OCI-LY7 (cell line): Measurements from ENCODE around the gene MINDY3. TPM values are rescaled to one million over a fixed set of nuclear protein-coding genes. Genes with fewer than 3 reads are reported as not detected.

Experiments used
- BruUV-seq: library from RNA; stranded (reverse); fragments of 400-500 nt; replicated peaks from 2 replicates; lab custom pipeline; 2021; lab: Mats Ljungman, UMichigan
- CTCF ChIA-PET: fragments of 300-600 bp; sonication (Branson Sonifier 250); formaldehyde crosslinking; loops from one replicate; lab custom pipeline; 2022; ENCODE audit warnings: antibody characterized with exemption; ENCODE audit not compliant: unreplicated experiment; lab: Charles Lee
- POLR2A ChIA-PET: fragments of 300-600 bp; sonication (Branson Sonifier 250); formaldehyde crosslinking; loops from one replicate; lab custom pipeline; 2022; ENCODE audit warnings: antibody characterized with exemption; lab: Charles Lee
- DNase-seq: peaks from one replicate; pipeline ENCODE4 v3.0.0-alpha.2; 2015; ENCODE audit warnings: low spot score
- H2AFZ ChIP-seq: fragments of 200-600 bp; sonication (generic), shearing (Covaris generic); 2 replicates; pipeline ENCODE4 v1.6.1; 2014; ENCODE audit warnings: mild to moderate bottlenecking, antibody characterized with exemption, low read length, moderate library complexity
- H3K27ac ChIP-seq: fragments of 200-600 bp; sonication (generic); 2 replicates; pipeline ENCODE4 v1.5.1; 2014; ENCODE audit warnings: mixed run types, low read depth, mild to moderate bottlenecking, moderate library complexity, low read length, inconsistent platforms; ENCODE audit not compliant: poor library complexity, severe bottlenecking
- H3K36me3 ChIP-seq: fragments of 200-600 bp; sonication (generic); 2 replicates; pipeline ENCODE4 v1.6.1; 2014; ENCODE audit warnings: mild to moderate bottlenecking, antibody characterized with exemption, low read length, moderate library complexity, mixed read lengths; ENCODE audit not compliant: insufficient read depth
- H3K4me1 ChIP-seq: fragments of 200-600 bp; sonication (generic); 2 replicates; pipeline ENCODE4 v1.5.1; 2014; ENCODE audit warnings: mild to moderate bottlenecking, low read length; ENCODE audit not compliant: insufficient read depth, poor library complexity, severe bottlenecking
- H3K4me2 ChIP-seq: fragments of 200-600 bp; sonication (generic); 2 replicates; pipeline ENCODE4 v1.6.1; 2014; ENCODE audit warnings: mild to moderate bottlenecking, low read length
- H3K4me3 ChIP-seq: fragments of 200-600 bp; sonication (generic); 2 replicates; pipeline ENCODE4 v1.5.1; 2014; ENCODE audit warnings: mild to moderate bottlenecking, low read depth, low read length; ENCODE audit not compliant: poor library complexity, severe bottlenecking
- H3K79me2 ChIP-seq: fragments of 200-600 bp; sonication (generic); 2 replicates; pipeline ENCODE4 v1.6.1; 2016; ENCODE audit warnings: low read depth, mild to moderate bottlenecking, low read length, moderate library complexity, mixed read lengths; ENCODE audit not compliant: insufficient read depth
- H3K9me2 ChIP-seq: fragments of 200-600 bp; sonication (generic); 2 replicates; pipeline ENCODE4 v1.6.1; 2016; ENCODE audit warnings: mild to moderate bottlenecking, low read length, mixed read lengths; ENCODE audit not compliant: insufficient read depth
- H3K9me3 ChIP-seq: fragments of 200-600 bp; sonication (generic); 2 replicates; pipeline ENCODE4 v1.6.1; 2014; ENCODE audit warnings: mild to moderate bottlenecking, mixed run types, low read length, mixed read lengths
- H4K20me1 ChIP-seq: fragments of 200-600 bp; sonication (generic); 2 replicates; pipeline ENCODE4 v1.6.1; 2014; ENCODE audit warnings: mild to moderate bottlenecking, antibody characterized with exemption, low read length, moderate library complexity, mixed read lengths; ENCODE audit not compliant: insufficient read depth
- EZH2phosphoT487 ChIP-seq: fragments of 200-600 bp; sonication (generic); IDR thresholded peaks from 2 replicates; pipeline ENCODE4 v1.6.1; 2018; ENCODE audit warnings: low read depth, borderline replicate concordance, mild to moderate bottlenecking, mixed run types, antibody characterized with exemption, low read length, moderate library complexity, mixed read lengths
- intact Hi-C: fragments of 100-400 bp; cut with micrococcal nuclease; formaldehyde crosslinking; loops from one replicate; pipeline ENCODE4 v1.10.0; 2022; ENCODE audit not compliant: unreplicated experiment
- total RNA-seq, 2 experiments: library from RNA; depleted of rRNA in 1 of 2; stranded (reverse); fragments of >200 nt in 1 of 2; shearing (Covaris generic) in 1 of 2; gene quantifications; 2 replicates each; pipeline ENCODE4 v1.2.3, GENCODE V29; 2014 to 2022
- TF ChIP-seq, protein P1 (sequence below): fragments of 200-600 bp; sonication (generic); conservative IDR thresholded peaks from 2 replicates; pipeline ENCODE4 v1.5.1; 2014; ENCODE audit warnings: mild to moderate bottlenecking, antibody characterized with exemption, low read length, moderate library complexity, mixed read lengths

Gene MINDY3
- total RNA-seq, 2 experiments from 2014 or later, result 15.7 to 23.3 TPM

- H4K20me1 ChIP-seq, result no peaks in the 10 kb centered on the region
- H2AFZ ChIP-seq, result no peak overlapping the region
- H3K4me1 ChIP-seq, result peaks cover 25% of the 10 kb centered on the region
- peaks cover 50% of the 10 kb centered on the region for H3K79me2 ChIP-seq
- no peak overlapping the region for H3K27ac ChIP-seq
- BruUV-seq, result TSS peak; percentile 66
- H3K9me2 ChIP-seq, result no peaks in the 10 kb centered on the region
- DNase-seq, result no peak
- ChIA-PET CTCF (no interaction called here), POLR2A (interaction anchor here (0.6 to 1.6 kb wide), 5 partner anchors 12 to 918 kb away, joined by 3 to 6 read pairs (median 3); no protein-coding TSS in a partner anchor)
- peak overlapping the region; percentile 92 for H3K4me3 ChIP-seq
- no peak for TF ChIP-seq EZH2phosphoT487
- TF ChIP-seq, protein P1, sequence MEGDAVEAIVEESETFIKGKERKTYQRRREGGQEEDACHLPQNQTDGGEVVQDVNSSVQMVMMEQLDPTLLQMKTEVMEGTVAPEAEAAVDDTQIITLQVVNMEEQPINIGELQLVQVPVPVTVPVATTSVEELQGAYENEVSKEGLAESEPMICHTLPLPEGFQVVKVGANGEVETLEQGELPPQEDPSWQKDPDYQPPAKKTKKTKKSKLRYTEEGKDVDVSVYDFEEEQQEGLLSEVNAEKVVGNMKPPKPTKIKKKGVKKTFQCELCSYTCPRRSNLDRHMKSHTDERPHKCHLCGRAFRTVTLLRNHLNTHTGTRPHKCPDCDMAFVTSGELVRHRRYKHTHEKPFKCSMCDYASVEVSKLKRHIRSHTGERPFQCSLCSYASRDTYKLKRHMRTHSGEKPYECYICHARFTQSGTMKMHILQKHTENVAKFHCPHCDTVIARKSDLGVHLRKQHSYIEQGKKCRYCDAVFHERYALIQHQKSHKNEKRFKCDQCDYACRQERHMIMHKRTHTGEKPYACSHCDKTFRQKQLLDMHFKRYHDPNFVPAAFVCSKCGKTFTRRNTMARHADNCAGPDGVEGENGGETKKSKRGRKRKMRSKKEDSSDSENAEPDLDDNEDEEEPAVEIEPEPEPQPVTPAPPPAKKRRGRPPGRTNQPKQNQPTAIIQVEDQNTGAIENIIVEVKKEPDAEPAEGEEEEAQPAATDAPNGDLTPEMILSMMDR, result no peak
- no peaks in the 10 kb centered on the region for H3K9me3 ChIP-seq
- H3K4me2 ChIP-seq, result peak overlapping the region; percentile 72
- peaks cover 15% of the 10 kb centered on the region for H3K36me3 ChIP-seq
- intact Hi-C loops, result loop anchor here (5.0 kb wide), 1 partner anchor 72 kb away; no protein-coding TSS in a partner anchor
Measured at GRCh38 chr10:15858861-15859281, 1.4 kb downstream of the MINDY3 start.

- Histone ChIP-seq H3K9me3 (peaks cover under 1% of the 10 kb centered on the region; the same call in 1 of the 2 replicates), H3K4me3 (no peak overlapping the region), H3K9me2 (no peaks in the 10 kb centered on the region), H3K36me3 (peaks cover 29% of the 10 kb centered on the region), H3K79me2 (peaks cover 50% of the 10 kb centered on the region), H3K4me1 (peaks cover 25% of the 10 kb centered on the region), H2AFZ (no peak overlapping the region), H4K20me1 (no peaks in the 10 kb centered on the region), H3K4me2 (no peak overlapping the region; the same call in 1 of the 2 replicates), H3K27ac (no peak overlapping the region)
- ChIA-PET POLR2A (interaction anchor here (1.1 kb wide), 1 partner anchor 69 kb away, joined by 4 read pairs; no protein-coding TSS in a partner anchor), CTCF (no interaction called here)
- no TSS peak for BruUV-seq
- DNase-seq, result no peak
- TF ChIP-seq, protein P1, result no peak
- TF ChIP-seq EZH2phosphoT487, result no peak
- intact Hi-C loops, result loop anchor here (5.0 kb wide), 1 partner anchor 70 kb away; no protein-coding TSS in a partner anchor
Measured at GRCh38 chr10:15857107-15857575, 3.2 kb downstream of the MINDY3 start.
